Measurements from ENCODE around the gene USF2.

GRCh38 chr19:35266520-35267352 lies 2.0 kb upstream of the USF2 start:
- no peak for TF ChIP-seq EP300 (IDR thresholded peaks at IDR 0.05)
- TF ChIP-seq CTCF (IDR thresholded peaks at IDR 0.05) = no peak
- no peak for TF ChIP-seq KDM5A (IDR thresholded peaks at IDR 0.05)
- TF ChIP-seq CBX2 (IDR thresholded peaks at IDR 0.05; ENCODE audit: borderline replicate concordance, low read depth) = no peak
- no peak for TF ChIP-seq POLR2A (IDR thresholded peaks at IDR 0.05; ENCODE audit: low read length)

Measured in A549 (cell line).